HG03097 (cell line): Measurements from ENCODE around the gene HDAC4.
"Not testable (repeated sequence)": the region's sequence is repeated elsewhere in the genome, so short reads cannot be mapped to it uniquely, and the experiment has no call there.

Experiments used
- ATAC-seq: cut with Tn5 transposase; IDR thresholded peaks from one replicate; pipeline ENCODE4 v1.9.1; 2021; ENCODE audit not compliant: unreplicated experiment, low FRiP score

Gene HDAC4

DNA sequence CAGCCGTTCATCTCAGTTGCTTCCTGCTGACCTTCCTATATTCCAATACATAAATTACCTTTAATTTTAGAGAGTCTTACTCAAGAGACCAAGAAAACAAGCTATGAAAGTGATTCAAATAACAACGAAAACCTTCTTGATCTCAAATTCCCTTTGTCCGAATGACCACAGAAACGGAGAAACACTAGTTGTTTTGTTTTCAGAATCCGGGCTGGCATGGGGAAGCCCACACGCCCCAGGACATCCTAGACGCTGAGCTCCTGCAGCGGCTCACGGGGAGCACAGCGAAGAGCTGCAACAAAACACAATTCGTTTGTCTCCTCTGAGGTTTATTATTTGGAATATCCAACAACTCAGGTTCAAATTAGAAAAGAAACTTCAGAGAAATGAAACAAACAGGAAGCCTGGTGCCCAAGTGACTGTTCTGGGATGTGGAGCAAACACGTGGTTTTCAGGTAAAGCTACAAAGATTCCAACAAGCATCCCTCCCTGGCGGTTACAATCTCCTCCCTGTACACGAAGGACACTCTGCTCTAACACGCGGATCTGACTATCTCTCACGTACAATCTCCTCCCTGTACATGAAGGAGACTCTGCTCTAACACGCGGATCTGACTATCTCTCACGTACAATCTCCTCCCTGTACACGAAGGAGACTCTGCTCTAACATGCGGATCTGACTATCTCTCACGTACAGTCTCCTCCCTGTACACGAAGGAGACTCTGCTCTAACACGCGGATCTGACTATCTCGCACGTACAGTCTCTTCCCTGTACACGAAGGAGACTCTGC, 315.4 kb downstream of the HDAC4 start:
- ATAC-seq: no peak

DNA sequence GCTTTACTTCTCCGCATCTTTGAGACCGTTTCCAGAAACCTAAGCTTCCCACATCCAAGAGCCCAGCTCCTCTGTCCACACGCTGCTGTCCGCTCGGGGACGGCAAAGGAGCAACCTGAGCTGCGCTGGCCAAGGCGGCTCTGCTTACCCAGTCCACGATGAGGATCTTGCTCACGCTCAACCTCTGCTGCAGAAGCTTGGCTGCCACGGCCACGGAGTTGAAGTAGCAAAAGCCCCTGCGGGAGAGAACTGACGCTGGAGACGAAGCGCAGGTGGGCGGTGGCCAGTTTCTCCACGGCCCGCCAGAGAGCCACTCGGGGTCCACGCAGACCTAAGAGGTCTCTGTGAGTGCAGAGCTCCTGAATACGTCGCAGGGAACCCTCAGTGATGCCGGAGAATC, 316.8 kb downstream of the HDAC4 start:
- no peak for ATAC-seq

DNA sequence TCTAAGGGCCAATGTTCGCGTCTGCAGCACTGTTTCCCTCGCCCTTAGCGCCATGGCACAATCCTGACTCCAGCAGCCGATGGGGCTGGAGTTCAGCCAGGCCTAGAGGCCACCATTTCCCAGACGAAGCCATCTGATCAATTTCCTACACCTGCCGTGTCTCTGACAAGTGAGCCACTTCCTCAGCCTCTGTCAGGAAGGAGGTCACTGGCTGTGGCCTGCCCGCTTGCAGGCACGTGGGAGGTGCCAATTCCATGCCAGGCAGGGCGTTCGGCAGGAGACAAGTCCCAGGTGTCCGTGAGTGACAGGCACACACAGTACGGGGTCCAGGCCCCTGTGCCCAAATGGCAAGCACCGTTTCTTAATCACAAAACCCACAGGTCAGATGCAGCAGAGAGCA, 318.4 kb downstream of the HDAC4 start:
- ATAC-seq: no peak

DNA sequence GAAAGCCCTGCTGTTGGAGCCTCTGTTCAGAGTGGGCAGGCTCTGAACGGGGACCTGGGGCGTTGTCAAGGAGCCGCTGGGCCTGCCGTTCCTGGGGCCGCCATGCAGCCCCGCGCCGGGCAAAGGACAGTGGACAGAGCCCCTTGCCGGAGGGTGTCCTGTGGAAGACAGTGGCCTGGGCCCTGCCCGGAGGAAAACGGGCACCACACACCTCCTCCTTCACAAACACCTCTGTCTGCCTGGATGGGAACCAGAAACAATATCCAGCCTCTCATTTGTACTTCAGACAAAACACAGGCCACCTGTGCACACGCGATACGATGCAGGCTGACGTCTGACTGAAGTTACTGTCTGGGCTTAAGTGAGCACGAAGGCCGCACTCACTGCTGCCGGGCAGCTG, 319.2 kb downstream of the HDAC4 start:
- no peak for ATAC-seq

- ATAC-seq: no peak
Measured at GRCh38 chr2:239081046-239081445, 319.8 kb downstream of the HDAC4 start.

- no peak for ATAC-seq
Measured at GRCh38 chr2:239079671-239080294, 321.0 kb downstream of the HDAC4 start.

GRCh38 chr2:239078128-239078924, 322.5 kb downstream of the HDAC4 start:
- ATAC-seq: no peak

- ATAC-seq: no peak
Measured at GRCh38 chr2:239077260-239077659, 323.6 kb downstream of the HDAC4 start.

- ATAC-seq: no peak
Measured at GRCh38 chr2:239075918-239076758, 324.7 kb downstream of the HDAC4 start.

- ATAC-seq: no peak
Measured at GRCh38 chr2:239073745-239074530, 326.9 kb downstream of the HDAC4 start.

- no peak for ATAC-seq
Measured at GRCh38 chr2:239073270-239073669, 327.6 kb downstream of the HDAC4 start.

DNA sequence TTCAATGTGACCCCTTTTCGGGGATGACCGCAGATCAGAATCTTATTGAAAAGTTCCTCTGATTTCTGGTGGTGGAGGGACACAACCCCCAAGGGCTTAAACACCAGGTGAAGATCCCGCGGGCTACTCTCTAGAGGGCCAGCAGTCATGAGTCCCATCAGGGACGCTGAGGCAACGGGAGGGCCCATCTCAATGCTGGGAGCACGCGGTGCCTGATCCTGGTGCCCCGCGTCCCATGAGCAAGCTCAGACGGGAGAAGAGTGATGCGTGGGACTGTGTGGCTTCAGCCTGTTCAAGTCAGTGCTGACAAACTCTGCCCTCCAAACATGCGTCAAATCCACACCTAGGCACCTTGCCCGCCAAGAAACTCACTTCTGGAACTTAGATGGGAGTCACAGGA, 328.0 kb downstream of the HDAC4 start:
- no peak for ATAC-seq

- no peak for ATAC-seq
Measured at GRCh38 chr2:239070466-239070865, 330.4 kb downstream of the HDAC4 start.

DNA sequence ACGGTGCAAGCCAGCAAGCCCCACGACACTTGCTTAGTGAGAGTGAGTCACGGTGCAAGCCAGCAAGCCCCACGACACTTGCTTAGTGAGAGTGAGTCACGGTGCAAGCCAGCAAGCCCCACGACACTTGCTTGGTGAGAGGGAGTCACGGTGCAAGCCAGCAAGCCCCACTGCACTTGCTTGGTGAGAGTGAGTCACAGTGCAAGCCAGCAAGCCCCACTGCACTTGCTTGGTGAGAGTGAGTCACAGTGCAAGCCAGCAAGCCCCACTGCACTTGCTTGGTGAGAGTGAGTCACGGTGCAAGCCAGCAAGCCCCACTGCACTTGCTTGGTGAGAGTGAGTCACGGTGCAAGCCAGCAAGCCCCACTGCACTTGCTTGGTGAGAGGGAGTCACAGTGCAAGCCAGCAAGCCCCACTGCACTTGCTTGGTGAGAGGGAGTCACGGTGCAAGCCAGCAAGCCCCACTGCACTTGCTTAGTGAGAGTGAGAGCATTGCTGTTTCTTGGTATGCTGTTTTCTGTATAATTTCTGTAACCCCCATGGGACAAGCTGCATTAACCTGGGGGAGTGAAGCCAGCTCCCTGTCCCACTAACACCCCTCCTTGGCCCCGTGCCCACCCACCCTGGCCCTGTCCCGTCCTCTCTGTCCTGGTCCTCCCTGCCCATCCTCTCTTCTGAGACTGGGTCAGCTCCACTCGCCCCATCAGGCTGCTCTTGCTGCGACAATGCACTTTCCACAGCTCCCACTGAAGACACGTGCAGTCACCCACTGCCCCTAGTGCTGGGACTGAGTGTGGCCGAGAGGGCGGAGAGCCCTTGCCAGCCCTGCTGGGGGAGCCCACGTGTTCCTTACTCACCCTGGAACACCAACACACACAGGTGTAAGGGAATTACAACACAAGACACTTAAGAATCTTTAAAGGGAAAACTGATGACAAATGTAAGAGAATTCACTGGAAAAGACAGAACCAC, 331.2 kb downstream of the HDAC4 start:
- ATAC-seq: not testable (repeated sequence)

GRCh38 chr2:239068411-239068810, 332.4 kb downstream of the HDAC4 start:
- ATAC-seq: no peak

DNA sequence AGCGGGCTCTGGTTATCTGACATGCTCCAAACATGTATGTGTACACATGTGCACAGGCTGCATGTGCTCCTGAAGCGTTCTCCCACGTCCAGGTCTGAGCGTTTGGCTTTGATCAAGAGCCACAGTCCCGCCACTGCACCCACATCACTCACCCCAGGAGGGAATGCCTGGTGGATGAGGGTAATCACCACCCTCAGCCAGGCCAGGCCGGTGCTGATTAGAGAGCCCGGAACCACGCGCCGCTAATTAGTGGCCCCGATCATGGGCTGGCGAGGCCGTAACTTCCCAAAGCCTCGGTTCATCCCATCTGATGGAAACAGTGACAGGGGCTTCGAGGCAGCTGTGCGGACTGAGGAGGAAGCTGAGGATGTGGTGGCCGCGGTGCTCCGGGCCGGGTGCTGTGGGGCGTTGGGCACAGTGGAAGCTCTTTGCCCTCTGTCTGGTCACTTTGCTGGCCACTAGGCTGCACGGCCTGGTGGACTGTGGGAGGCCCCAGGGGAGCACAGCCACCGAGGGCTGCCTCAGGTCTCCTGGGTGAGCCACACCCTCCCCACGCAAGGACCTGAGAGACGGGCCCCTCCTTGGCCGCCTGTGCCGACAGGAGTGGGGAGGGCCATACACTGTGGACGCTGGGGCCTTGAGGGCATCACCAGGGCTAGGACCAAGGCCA, 333.5 kb downstream of the HDAC4 start:
- ATAC-seq: no peak

GRCh38 chr2:239066597-239066996, 334.2 kb downstream of the HDAC4 start:
- ATAC-seq: no peak

DNA sequence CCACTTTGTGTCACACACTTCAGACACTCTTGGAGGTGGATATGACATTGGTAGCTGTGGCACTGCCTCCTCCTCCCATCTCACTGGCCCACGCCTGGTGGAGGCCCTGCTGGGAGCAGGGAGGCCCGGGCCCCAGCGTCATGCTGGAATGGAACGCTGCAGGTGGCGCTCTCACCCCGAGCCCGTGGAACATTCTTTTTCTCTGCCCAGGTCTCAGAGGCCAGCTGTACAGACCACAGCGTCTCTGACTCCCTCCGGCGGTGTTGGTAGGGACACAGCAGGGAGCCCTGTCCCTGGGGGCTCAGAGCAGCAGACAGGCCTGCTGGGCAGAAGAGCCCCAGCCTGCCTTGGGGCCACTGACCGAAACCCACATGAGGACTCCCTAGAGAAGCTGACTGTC, 334.9 kb downstream of the HDAC4 start:
- ATAC-seq: no peak
